Hypothalamus (tissue), 51 donors: ENCODE measurements around the gene SLC25A39.
A peak's percentile ranks its signal among the peaks of the same experiment; 100 is the strongest.
"Not testable (repeated sequence)": the region's sequence is repeated elsewhere in the genome, so short reads cannot be mapped to it uniquely, and the experiment has no call there.

ENCODE experiments used
- DNase-seq, 51 donors: peaks; one replicate each; lab custom pipeline; 2025; lab: John Stamatoyannopoulos, UW

The SLC25A39 gene

DNA sequence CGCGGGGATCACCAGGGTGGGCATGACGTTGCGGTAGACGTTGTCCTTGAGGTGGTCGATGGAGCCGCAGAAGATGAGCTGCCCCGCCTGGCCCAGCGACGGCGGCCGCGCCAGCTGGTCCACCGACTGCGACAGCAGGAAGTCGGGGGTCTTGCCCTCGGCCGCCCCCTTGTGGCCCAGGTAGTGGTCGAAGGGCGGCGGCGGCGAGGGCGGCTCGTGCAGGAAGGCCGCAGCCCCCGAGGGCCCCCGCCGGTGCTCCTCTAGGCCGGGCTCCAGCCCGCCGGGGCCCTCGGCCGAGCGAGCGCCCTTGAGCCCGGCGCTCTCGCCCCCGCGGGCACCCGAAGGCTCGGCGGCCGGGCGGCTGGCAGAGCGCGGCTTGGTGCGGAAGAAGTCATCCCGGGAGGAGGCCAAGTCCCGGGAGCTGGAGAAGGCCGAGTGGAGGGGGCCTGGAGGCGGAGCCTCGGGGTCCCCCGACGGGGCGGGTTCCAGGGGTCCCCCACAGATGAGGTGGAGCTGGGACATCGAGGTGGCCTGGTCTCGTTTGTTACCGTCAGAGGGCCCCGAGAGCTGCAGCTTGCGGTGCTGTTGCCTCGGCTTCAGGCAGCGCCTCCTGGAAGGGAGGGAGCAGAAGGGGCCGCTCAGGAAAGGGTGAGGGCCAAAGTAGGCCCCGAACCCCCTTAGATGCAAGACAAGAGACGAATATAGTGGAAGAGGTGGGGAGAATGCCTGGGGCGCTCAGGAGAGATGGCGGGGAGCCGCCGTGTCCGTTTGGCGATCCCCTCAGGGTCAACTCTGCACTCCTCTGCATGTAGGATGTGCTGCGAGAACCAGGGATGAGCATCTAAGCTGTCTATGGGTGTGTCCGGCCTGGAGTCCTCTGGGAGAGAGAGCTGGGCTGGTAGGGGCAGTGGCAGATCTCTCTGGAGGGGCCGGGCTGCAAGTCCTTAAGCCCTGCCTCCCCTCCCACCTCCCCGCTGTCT, 30.2 kb upstream of the SLC25A39 start:
- DNase-seq: peak in 1 of 51 donors; percentile 24

DNA sequence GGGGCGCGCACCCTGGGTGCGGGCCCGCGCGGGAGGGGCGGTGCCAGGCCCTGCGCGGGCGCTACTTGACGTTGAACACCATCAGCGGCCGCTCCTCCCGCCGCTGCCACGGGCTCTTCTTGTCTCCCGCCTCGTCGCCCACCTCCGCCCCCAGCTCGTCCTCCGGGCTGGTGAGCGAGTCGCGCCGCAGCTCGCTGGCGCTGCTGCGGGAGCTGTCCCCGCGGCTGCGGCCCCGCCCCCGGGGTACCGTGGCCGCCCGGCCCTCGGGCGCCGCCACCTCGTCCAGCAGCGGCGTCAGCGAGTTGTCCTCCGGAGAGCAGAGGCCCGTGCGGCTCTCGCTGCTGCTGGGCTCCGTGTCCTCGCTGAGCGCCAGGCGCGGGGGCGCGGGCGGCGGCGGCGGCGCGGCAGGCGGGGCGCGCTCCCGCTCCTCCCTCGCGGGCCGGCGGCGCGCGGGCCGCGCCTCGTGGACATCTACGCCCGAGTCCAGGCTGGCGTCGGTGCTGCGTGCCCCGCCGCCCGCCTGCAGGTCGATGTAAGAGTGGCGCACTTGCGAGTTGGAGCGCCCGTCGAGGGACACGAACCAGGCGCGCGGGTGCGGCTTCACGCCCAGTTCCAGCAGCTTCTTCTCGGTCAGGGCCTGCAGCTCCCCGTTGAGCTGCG, 29.2 kb upstream of the SLC25A39 start:
- peak in 6 of 51 donors; percentile 13 to 46 (median 20) for DNase-seq

GRCh38 chr17:44352828-44353671, 28.4 kb upstream of the SLC25A39 start:
- no peak for DNase-seq

GRCh38 chr17:44351961-44352827, 27.6 kb upstream of the SLC25A39 start:
- no peak for DNase-seq

- DNase-seq: no peak
Observed at GRCh38 chr17:44351464-44351863, 26.8 kb upstream of the SLC25A39 start.

DNA sequence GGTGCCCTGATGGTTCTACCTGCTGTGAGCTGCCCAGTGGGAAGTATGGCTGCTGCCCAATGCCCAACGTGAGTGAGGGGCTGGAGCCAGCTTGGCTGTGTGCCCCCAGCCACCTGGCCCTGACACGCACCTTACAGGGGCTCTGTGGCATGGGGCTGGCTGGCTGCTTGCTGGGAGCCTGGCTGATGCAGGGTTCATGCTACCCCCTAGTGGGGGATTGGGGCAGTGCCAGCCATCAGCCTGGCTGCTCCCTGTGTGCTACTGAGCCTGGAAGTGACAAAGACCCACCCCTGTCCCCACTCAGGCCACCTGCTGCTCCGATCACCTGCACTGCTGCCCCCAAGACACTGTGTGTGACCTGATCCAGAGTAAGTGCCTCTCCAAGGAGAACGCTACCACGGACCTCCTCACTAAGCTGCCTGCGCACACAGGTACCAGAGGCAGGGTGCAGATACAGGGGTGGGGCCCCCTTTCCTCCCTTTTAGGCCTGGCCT, 26.2 kb upstream of the SLC25A39 start:
- peak in 41 of 51 donors; percentile 9 to 71 (median 44) for DNase-seq

DNA sequence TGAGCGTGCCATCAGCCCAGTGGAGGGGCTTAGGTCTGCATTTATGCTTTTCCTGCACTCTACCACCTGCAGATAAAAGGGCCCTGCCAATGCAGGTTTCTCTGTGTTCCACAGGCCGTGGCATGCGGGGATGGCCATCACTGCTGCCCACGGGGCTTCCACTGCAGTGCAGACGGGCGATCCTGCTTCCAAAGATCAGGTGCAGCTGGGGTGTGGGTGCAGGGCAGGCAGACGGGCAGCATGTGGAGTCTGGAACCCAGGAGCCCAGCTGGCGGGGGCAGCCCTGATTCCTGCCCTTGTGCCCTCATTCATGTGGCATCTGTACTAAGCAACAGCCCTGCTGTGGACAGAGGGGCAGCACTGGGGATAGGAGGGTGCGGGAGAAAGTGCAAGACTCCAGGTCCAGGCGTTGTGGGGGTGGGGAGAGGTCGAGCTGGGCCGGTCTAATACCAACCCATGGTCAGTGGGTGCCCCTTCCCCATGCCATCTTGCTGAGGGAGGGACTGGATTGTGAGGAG, 25.0 kb upstream of the SLC25A39 start:
- no peak for DNase-seq

- DNase-seq: no peak
Observed at GRCh38 chr17:44348988-44349364, 24.4 kb upstream of the SLC25A39 start.

GRCh38 chr17:44348234-44348987, 23.8 kb upstream of the SLC25A39 start:
- peak in 21 of 51 donors; percentile 11 to 54 (median 27) for DNase-seq

DNA sequence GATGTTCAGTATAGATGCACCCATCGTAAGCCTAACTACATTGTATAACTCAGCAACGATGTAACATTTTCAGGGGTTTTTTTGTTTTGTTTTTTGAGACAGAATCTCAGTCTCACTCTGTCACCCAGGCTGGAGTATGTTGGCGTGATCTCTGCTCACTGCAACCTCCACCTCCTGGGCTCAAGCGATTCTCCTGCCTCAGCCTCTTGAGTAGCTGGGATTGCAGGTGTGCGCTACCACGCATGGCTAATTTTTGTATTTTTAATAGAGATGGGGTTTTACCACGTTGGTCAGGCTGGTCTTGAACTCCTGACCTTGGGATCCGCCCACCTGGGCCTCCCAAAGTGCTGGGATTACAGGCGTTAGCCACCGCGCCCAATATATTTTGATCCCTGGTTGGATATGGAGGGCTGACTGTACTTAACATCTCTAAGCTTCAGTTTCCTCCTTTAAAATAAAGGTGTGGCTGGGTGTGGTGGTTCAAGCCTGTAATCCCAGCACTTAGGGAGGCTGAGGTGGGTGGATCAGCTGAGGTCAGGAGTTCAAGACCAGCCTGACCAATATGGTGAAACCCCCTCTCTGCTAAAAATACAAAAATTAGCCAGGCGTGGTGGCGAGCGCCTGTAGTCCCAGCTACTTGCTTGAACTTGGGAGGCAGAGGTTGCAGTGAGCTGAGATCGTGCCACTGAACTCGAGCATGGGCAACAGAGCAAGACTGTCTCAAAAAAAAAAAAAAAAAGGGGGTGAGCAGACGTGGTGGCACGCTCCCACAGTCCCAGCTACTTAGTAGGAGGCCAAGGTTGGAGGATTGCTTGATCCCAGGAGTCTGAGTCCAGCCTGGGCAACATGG, 22.8 kb upstream of the SLC25A39 start:
- not testable (repeated sequence) for DNase-seq

DNA sequence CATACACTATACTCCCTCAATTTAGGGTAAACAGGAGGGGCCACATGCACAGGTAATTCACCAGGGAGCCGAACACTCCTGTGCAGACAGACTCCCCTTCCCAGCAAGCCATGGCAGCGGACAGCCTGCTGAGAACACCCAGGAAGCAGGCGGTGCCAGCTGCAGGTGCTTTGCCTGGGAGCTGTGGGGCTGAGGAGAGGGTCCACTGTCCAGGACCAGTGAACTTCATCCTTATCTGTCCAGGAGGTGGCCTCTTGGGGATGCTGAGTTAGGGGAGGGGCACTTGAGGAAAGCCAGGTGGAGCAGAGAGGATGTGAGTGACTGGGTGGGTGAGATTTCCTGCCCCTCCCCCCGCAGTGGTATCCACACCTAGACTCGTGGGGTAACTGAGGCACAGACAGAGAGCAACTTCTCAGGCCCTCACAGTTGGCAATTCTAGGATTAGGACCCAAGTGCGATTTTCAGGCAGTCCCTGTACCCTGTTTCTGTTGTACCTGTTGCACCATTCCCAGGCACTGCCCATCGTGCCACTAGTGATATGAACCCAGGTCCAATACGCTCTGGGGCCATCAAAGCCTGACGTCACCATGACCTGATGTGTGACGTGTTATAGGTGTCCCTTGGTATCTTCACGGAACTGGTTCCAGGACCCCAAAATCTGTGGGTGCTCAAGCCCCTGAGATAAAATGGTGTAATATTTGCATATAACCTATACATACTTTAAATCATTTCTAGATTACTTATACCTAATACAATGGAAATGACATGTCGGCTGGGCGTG, 21.6 kb upstream of the SLC25A39 start:
- no peak for DNase-seq

- peak in 37 of 51 donors; percentile 12 to 85 (median 46) for DNase-seq
Observed at GRCh38 chr17:44345454-44346026, 20.9 kb upstream of the SLC25A39 start.

DNA sequence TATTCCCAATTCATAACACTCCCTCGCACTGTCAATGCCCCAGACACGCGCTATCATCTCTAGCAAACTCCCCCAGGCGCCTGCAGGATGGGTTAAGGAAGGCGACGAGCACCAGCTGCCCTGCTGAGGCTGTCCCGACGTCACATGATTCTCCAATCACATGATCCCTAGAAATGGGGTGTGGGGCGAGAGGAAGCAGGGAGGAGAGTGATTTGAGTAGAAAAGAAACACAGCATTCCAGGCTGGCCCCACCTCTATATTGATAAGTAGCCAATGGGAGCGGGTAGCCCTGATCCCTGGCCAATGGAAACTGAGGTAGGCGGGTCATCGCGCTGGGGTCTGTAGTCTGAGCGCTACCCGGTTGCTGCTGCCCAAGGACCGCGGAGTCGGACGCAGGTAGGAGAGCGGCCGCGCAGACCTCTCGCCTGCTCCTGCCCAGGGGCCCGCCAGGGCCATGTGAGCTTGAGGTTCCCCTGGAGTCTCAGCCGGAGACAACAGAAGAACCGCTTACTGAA, 20.4 kb upstream of the SLC25A39 start, which contains the start of gene GRN:
Gene GRN (plus strand): TSS at position 364 of the 515 bp plus-strand sequence. CDS start 3,863 bp downstream, outside the sequence.
- peak; percentile 37 to 99 (median 94) for DNase-seq

DNA sequence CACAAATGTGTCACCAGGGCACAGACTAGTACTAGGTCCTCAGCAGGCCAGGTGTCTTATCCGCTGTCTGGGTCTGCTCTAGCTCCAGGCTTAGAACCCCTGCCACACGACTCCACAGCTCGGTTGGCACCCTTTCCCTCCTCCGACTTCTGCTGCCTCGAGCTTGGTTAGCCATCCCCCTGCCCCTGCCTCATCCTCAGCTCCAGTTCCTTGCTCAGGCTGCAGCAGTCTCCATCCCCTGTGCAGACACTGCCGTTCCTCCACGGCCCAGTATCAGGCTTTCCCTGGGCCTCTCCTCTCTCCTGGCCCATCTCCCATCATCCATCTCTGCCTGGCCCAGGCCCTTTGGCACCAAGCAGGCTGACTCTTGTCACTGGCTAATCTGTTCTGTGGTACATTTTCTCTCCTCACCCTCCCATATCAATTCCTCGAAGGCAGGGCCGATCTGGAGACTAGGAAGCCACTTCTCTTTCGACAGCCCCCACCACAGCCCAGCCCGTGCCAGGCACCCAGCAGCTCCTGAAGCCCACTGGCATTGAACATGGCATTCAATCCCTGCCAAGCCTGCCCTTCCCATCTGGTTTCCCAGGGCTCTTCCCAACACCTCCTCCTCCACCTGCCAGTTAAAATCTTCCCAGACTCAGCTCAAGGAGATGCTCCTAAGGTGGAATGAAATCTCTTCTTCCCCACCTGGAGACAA, 19.0 kb upstream of the SLC25A39 start:
- no peak for DNase-seq

DNA sequence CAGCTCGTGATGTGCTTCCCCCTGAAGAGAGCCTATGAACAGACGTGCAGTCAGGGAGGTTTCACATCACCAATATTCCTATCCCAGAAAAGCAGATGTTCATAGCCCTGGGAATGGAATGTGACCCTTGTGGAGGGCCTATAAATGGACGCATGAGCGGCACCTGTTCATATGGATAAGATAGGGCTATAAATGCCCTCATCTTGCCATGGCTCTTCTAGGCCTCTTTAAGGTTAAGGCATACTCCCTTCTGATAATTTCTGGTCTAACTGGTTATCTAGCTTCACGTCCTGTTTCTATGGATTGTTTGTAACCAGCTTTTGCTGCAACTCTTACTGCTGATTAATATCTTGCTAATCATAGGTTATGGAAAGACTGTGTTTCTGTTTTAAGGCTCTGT, 15.9 kb upstream of the SLC25A39 start:
- not testable (repeated sequence) for DNase-seq
